ENCODE measurements around the gene DIAPH2.

DIAPH2 gene

DNA sequence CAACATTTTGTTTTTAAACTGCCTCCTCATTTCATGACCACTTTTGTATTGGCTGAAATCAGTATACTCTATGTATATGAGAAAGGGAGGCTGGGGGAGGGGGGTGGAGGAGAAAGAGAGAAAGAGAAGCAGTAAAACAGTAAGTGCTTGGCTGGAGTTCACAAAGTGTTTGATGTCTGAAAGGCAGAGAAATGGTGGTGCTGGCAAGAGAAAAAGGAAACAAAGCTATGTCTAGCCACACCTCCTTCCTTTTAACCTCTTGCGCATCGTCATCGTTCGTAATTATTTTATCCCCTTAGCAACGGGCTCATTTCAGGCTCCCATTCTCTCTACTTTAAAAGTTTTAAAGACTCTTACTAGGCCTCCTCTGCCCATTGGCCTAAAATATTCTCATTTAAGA lies 224.6 kb downstream of the DIAPH2 start:
- TF ChIP-seq, protein P1, sequence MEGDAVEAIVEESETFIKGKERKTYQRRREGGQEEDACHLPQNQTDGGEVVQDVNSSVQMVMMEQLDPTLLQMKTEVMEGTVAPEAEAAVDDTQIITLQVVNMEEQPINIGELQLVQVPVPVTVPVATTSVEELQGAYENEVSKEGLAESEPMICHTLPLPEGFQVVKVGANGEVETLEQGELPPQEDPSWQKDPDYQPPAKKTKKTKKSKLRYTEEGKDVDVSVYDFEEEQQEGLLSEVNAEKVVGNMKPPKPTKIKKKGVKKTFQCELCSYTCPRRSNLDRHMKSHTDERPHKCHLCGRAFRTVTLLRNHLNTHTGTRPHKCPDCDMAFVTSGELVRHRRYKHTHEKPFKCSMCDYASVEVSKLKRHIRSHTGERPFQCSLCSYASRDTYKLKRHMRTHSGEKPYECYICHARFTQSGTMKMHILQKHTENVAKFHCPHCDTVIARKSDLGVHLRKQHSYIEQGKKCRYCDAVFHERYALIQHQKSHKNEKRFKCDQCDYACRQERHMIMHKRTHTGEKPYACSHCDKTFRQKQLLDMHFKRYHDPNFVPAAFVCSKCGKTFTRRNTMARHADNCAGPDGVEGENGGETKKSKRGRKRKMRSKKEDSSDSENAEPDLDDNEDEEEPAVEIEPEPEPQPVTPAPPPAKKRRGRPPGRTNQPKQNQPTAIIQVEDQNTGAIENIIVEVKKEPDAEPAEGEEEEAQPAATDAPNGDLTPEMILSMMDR (IDR thresholded peaks at IDR 0.05; ENCODE audit: low read depth, low read length, poor library complexity, severe bottlenecking), result no peak
- TF ChIP-seq EZH2phosphoT487 (IDR thresholded peaks at IDR 0.05; ENCODE audit: borderline replicate concordance, low read length), result no peak
- H3K27ac ChIP-seq (ENCODE audit: low read depth, low read length), result no peak overlapping the region

DNA sequence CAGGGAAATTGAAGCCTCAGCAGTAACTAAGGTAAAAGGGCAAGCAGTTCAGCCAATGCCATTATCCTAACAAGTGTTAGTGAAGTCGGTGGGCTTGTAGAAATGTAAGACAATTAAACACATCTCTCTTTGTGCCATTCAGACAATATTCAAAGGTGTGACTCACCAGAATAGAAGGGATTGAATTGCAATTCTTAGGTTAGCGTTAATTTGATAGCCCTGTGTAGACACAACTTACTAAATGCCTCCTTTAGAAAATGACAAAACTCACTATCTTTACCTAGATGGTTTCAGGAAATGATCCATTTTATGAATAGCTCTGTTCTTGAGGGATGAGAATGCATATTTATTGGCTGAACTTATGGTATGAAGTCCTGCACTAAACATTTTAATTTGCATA lies 234.2 kb downstream of the DIAPH2 start:
- Histone ChIP-seq H3K9me2 (replicated peaks; ENCODE audit: control insufficient read depth, low read length) (no peaks in the 10 kb centered on the region), H3K4me3 (ENCODE audit: low read length) (no peak overlapping the region), H3K79me2 (ENCODE audit: control insufficient read depth, low read length) (no peaks in the 10 kb centered on the region), H4K20me1 (ENCODE audit: control insufficient read depth, insufficient read depth, low read depth, low read length) (no peaks in the 10 kb centered on the region), H3K4me2 (ENCODE audit: low read length) (no peak overlapping the region), H3K27me3 (ENCODE audit: control insufficient read depth, low read length) (no peaks in the 10 kb centered on the region), H3K9me3 (ENCODE audit: control insufficient read depth, insufficient read depth, low read length) (no peaks in the 10 kb centered on the region), H3K36me3 (ENCODE audit: control insufficient read depth, low read length) (no peaks in the 10 kb centered on the region), H3K27ac (ENCODE audit: low read depth, low read length) (no peak overlapping the region), H3K4me1 (ENCODE audit: control insufficient read depth, low read length) (no peaks in the 10 kb centered on the region), H3F3A (ENCODE audit: control insufficient read depth, insufficient read depth) (no peaks in the 10 kb centered on the region)
- no peak for TF ChIP-seq EZH2phosphoT487 (IDR thresholded peaks at IDR 0.05; ENCODE audit: borderline replicate concordance, low read length)
- TF ChIP-seq, protein P1 (IDR thresholded peaks at IDR 0.05; ENCODE audit: low read depth, low read length, poor library complexity, severe bottlenecking), result no peak

More for the DNA sequence above, 224.6 kb downstream of the DIAPH2 start:
- Histone ChIP-seq H4K20me1 (ENCODE audit: control insufficient read depth, insufficient read depth, low read depth, low read length) (no peaks in the 10 kb centered on the region), H3K4me3 (ENCODE audit: low read length) (no peak overlapping the region), H3K9me2 (replicated peaks; ENCODE audit: control insufficient read depth, low read length) (no peaks in the 10 kb centered on the region), H3K27me3 (ENCODE audit: control insufficient read depth, low read length) (no peaks in the 10 kb centered on the region), H3K4me1 (ENCODE audit: control insufficient read depth, low read length) (no peaks in the 10 kb centered on the region), H3K36me3 (ENCODE audit: control insufficient read depth, low read length) (no peaks in the 10 kb centered on the region), H3K79me2 (ENCODE audit: control insufficient read depth, low read length) (no peaks in the 10 kb centered on the region), H3K4me2 (ENCODE audit: low read length) (no peak overlapping the region), H3K9me3 (ENCODE audit: control insufficient read depth, insufficient read depth, low read length) (no peaks in the 10 kb centered on the region), H3F3A (ENCODE audit: control insufficient read depth, insufficient read depth) (no peaks in the 10 kb centered on the region)

DNA sequence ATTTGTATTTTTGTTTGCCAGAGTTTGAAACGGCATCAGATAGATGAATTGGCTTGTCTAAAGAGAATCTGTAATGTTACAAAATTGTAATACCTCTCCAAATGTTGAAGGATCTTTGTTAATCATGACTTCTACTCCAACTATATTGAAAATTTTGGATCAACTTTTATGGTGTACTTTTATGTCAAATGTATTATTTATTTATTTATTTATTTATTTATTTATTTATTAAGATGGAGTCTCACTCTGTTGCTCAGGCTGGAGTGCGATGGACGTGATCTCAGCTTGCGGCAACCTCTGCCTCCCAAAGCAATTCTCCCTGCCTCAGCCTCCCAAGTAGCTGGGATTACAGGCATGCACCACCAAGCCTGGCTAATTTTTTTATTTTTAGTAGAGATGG lies 235.0 kb downstream of the DIAPH2 start:
- no peaks in the 10 kb centered on the region for H3F3A ChIP-seq (ENCODE audit: control insufficient read depth, insufficient read depth)
- no peaks in the 10 kb centered on the region for H3K27me3 ChIP-seq (ENCODE audit: control insufficient read depth, low read length)
- TF ChIP-seq, protein P1 (IDR thresholded peaks at IDR 0.05; ENCODE audit: low read depth, low read length, poor library complexity, severe bottlenecking), result no peak
- TF ChIP-seq EZH2phosphoT487 (IDR thresholded peaks at IDR 0.05; ENCODE audit: borderline replicate concordance, low read length), result no peak
- no peak overlapping the region for H3K4me3 ChIP-seq (ENCODE audit: low read length)
- no peaks in the 10 kb centered on the region for H3K79me2 ChIP-seq (ENCODE audit: control insufficient read depth, low read length)
- no peak overlapping the region for H3K27ac ChIP-seq (ENCODE audit: low read depth, low read length)
- H3K4me1 ChIP-seq (ENCODE audit: control insufficient read depth, low read length), result no peaks in the 10 kb centered on the region
- no peaks in the 10 kb centered on the region for H3K9me3 ChIP-seq (ENCODE audit: control insufficient read depth, insufficient read depth, low read length)
- H4K20me1 ChIP-seq (ENCODE audit: control insufficient read depth, insufficient read depth, low read depth, low read length), result no peaks in the 10 kb centered on the region
- H3K36me3 ChIP-seq (ENCODE audit: control insufficient read depth, low read length), result no peaks in the 10 kb centered on the region
- no peak overlapping the region for H3K4me2 ChIP-seq (ENCODE audit: low read length)
- H3K9me2 ChIP-seq (replicated peaks; ENCODE audit: control insufficient read depth, low read length), result no peaks in the 10 kb centered on the region

DNA sequence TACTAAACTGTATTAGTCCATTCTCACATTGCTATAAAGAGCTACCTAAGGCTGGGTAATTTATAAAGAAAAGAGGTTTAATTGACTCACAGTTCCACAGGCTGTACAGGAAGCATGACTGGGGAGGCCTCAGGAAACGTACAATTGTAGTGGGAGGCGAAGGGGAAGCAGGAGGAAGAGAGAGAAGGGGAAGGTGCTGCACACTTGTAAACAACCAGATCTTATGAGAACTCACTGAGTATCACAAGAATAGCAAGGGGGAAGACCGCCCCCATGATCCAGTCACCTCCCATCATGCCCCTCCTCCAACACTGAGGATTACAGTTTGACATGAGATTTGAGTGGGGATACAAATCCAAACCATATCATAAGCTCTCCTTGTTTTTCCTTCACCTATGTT lies 239.9 kb downstream of the DIAPH2 start:
- TF ChIP-seq, protein P1 (IDR thresholded peaks at IDR 0.05; ENCODE audit: low read depth, low read length, poor library complexity, severe bottlenecking), result no peak
- TF ChIP-seq EZH2phosphoT487 (IDR thresholded peaks at IDR 0.05; ENCODE audit: borderline replicate concordance, low read length), result no peak
- Histone ChIP-seq H3K4me1 (ENCODE audit: control insufficient read depth, low read length) (peaks cover 4% of the 10 kb centered on the region; the same call in 1 of the 2 replicates), H3K9me3 (ENCODE audit: control insufficient read depth, insufficient read depth, low read length) (no peaks in the 10 kb centered on the region), H4K20me1 (ENCODE audit: control insufficient read depth, insufficient read depth, low read depth, low read length) (no peaks in the 10 kb centered on the region), H3K4me2 (ENCODE audit: low read length) (no peak overlapping the region), H3K27ac (ENCODE audit: low read depth, low read length) (no peak overlapping the region), H3K36me3 (ENCODE audit: control insufficient read depth, low read length) (no peaks in the 10 kb centered on the region), H3K27me3 (ENCODE audit: control insufficient read depth, low read length) (no peaks in the 10 kb centered on the region), H3K4me3 (ENCODE audit: low read length) (no peak overlapping the region), H3K79me2 (ENCODE audit: control insufficient read depth, low read length) (no peaks in the 10 kb centered on the region), H3K9me2 (replicated peaks; ENCODE audit: control insufficient read depth, low read length) (no peaks in the 10 kb centered on the region), H3F3A (ENCODE audit: control insufficient read depth, insufficient read depth) (no peaks in the 10 kb centered on the region)

Measured in DOHH2 (cell line).